Measurements from ENCODE around the gene LYRM2.

DNA sequence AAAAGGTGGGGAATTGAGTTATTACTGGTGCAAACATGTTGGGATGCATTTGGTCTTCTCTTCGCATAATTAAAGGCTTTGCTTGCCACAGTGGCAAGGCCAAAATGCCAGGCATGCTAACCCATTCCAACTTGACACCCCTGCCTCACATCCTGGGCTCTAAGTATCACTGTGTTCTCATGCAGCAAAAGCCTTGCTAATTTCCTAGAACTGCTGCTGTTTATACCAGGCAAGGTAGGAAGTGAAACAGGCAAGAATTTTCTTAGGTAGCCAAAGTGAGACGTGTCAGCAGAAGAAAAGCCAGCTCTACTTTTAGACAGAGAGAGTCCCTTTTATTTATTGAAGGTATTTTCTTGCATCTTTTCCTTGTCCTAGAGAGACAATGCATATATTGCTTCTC is 41.2 kb downstream of the LYRM2 start:
- TF ChIP-seq, protein P1, sequence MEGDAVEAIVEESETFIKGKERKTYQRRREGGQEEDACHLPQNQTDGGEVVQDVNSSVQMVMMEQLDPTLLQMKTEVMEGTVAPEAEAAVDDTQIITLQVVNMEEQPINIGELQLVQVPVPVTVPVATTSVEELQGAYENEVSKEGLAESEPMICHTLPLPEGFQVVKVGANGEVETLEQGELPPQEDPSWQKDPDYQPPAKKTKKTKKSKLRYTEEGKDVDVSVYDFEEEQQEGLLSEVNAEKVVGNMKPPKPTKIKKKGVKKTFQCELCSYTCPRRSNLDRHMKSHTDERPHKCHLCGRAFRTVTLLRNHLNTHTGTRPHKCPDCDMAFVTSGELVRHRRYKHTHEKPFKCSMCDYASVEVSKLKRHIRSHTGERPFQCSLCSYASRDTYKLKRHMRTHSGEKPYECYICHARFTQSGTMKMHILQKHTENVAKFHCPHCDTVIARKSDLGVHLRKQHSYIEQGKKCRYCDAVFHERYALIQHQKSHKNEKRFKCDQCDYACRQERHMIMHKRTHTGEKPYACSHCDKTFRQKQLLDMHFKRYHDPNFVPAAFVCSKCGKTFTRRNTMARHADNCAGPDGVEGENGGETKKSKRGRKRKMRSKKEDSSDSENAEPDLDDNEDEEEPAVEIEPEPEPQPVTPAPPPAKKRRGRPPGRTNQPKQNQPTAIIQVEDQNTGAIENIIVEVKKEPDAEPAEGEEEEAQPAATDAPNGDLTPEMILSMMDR (IDR thresholded peaks at IDR 0.05), result no peak
- TF ChIP-seq, protein P2, sequence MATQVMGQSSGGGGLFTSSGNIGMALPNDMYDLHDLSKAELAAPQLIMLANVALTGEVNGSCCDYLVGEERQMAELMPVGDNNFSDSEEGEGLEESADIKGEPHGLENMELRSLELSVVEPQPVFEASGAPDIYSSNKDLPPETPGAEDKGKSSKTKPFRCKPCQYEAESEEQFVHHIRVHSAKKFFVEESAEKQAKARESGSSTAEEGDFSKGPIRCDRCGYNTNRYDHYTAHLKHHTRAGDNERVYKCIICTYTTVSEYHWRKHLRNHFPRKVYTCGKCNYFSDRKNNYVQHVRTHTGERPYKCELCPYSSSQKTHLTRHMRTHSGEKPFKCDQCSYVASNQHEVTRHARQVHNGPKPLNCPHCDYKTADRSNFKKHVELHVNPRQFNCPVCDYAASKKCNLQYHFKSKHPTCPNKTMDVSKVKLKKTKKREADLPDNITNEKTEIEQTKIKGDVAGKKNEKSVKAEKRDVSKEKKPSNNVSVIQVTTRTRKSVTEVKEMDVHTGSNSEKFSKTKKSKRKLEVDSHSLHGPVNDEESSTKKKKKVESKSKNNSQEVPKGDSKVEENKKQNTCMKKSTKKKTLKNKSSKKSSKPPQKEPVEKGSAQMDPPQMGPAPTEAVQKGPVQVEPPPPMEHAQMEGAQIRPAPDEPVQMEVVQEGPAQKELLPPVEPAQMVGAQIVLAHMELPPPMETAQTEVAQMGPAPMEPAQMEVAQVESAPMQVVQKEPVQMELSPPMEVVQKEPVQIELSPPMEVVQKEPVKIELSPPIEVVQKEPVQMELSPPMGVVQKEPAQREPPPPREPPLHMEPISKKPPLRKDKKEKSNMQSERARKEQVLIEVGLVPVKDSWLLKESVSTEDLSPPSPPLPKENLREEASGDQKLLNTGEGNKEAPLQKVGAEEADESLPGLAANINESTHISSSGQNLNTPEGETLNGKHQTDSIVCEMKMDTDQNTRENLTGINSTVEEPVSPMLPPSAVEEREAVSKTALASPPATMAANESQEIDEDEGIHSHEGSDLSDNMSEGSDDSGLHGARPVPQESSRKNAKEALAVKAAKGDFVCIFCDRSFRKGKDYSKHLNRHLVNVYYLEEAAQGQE (IDR thresholded peaks at IDR 0.05; ENCODE audit: insufficient read depth in 1 of 2, low read depth in 2 of 2, low read length in 1 of 2), result no peak

Measured in Panc1 (cell line).